ENCODE data around the gene TMEM165.

- TF ChIP-seq POLR2A (IDR thresholded peaks at IDR 0.05) (no peak), CTCF (IDR thresholded peaks at IDR 0.05) (no peak)
Measured at GRCh38 chr4:55354648-55355047, 41.1 kb upstream of the TMEM165 start.

Data from adrenal gland (tissue), 5 donors.